ENCODE results near the gene DCLK1.

DCLK1 gene

GRCh38 chr13:35930665-35931631 lies 200.2 kb downstream of the DCLK1 start:
- DNase-seq: no peak

GRCh38 chr13:35927567-35928021 lies 203.6 kb downstream of the DCLK1 start:
- no peak for DNase-seq

- no peak for DNase-seq
These were observed 204.2 kb downstream of the DCLK1 start for GRCh38 chr13:35926859-35927530.

- DNase-seq: no peak
These were observed 205.5 kb downstream of the DCLK1 start for GRCh38 chr13:35925669-35926068.

GRCh38 chr13:35923347-35923746 lies 207.8 kb downstream of the DCLK1 start:
- DNase-seq: no peak

GRCh38 chr13:35920816-35921215 lies 210.4 kb downstream of the DCLK1 start:
- DNase-seq: no peak

- DNase-seq: no peak
These were observed 213.1 kb downstream of the DCLK1 start for GRCh38 chr13:35917942-35918645.

GRCh38 chr13:35917252-35917941 lies 213.8 kb downstream of the DCLK1 start:
- DNase-seq: no peak

GRCh38 chr13:35916146-35916545 lies 215.0 kb downstream of the DCLK1 start:
- no peak for DNase-seq

GRCh38 chr13:35914662-35915061 lies 216.5 kb downstream of the DCLK1 start:
- DNase-seq: no peak

- no peak for DNase-seq
These were observed 218.3 kb downstream of the DCLK1 start for GRCh38 chr13:35912841-35913240.

- no peak for DNase-seq
These were observed 221.2 kb downstream of the DCLK1 start for GRCh38 chr13:35909837-35910540.

GRCh38 chr13:35909091-35909490 lies 222.1 kb downstream of the DCLK1 start:
- DNase-seq: no peak

GRCh38 chr13:35908226-35908625 lies 223.0 kb downstream of the DCLK1 start:
- no peak for DNase-seq

GRCh38 chr13:35906636-35907035 lies 224.5 kb downstream of the DCLK1 start:
- no peak for DNase-seq

- no peak for DNase-seq
These were observed 228.1 kb downstream of the DCLK1 start for GRCh38 chr13:35903075-35903474.

GRCh38 chr13:35898041-35898440 lies 233.1 kb downstream of the DCLK1 start:
- DNase-seq: no peak

- DNase-seq: no peak
These were observed 236.5 kb downstream of the DCLK1 start for GRCh38 chr13:35894636-35895035.

- DNase-seq: no peak
These were observed 238.1 kb downstream of the DCLK1 start for GRCh38 chr13:35892837-35893814.

GRCh38 chr13:35891507-35892441 lies 239.4 kb downstream of the DCLK1 start:
- no peak for DNase-seq

Measured in NCI-H1048 (cell line).